ENCODE results near the gene UFM1.

UFM1 gene

GRCh38 chr13:38384171-38384570 is 34.5 kb downstream of the UFM1 start:
- Histone ChIP-seq H3K4me1 (ENCODE audit: low read length) (no peaks in the 10 kb centered on the region), H3K9ac (ENCODE audit: low read length) (no peak overlapping the region), H3K9me3 (replicated peaks; ENCODE audit: insufficient read depth, low read length) (no peaks in the 10 kb centered on the region), H3K36me3 (replicated peaks; ENCODE audit: insufficient read depth, low read length) (no peaks in the 10 kb centered on the region), H3K4me2 (ENCODE audit: low read depth, low read length) (no peak overlapping the region), H3K27ac (ENCODE audit: low read length) (no peak overlapping the region), H3F3A (ENCODE audit: insufficient read depth, low read length) (no peaks in the 10 kb centered on the region), H3K4me3 (ENCODE audit: low read length) (no peak overlapping the region), H3K27me3 (replicated peaks; ENCODE audit: insufficient read depth, low read length) (no peaks in the 10 kb centered on the region), H4K20me1 (ENCODE audit: insufficient read depth, low read length) (no peaks in the 10 kb centered on the region), H3K79me2 (ENCODE audit: low read length) (no peaks in the 10 kb centered on the region), H2AFZ (ENCODE audit: low read length) (no peak overlapping the region), H3K9me2 (replicated peaks; ENCODE audit: insufficient read depth, low read length) (no peaks in the 10 kb centered on the region)
- TF ChIP-seq EZH2phosphoT487 (IDR thresholded peaks at IDR 0.05; ENCODE audit: low read length) (no peak), EZH2 (optimal IDR thresholded peaks at IDR 0.05; ENCODE audit: low read depth, low read length) (no peak)
- TF ChIP-seq, protein P1, sequence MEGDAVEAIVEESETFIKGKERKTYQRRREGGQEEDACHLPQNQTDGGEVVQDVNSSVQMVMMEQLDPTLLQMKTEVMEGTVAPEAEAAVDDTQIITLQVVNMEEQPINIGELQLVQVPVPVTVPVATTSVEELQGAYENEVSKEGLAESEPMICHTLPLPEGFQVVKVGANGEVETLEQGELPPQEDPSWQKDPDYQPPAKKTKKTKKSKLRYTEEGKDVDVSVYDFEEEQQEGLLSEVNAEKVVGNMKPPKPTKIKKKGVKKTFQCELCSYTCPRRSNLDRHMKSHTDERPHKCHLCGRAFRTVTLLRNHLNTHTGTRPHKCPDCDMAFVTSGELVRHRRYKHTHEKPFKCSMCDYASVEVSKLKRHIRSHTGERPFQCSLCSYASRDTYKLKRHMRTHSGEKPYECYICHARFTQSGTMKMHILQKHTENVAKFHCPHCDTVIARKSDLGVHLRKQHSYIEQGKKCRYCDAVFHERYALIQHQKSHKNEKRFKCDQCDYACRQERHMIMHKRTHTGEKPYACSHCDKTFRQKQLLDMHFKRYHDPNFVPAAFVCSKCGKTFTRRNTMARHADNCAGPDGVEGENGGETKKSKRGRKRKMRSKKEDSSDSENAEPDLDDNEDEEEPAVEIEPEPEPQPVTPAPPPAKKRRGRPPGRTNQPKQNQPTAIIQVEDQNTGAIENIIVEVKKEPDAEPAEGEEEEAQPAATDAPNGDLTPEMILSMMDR (IDR thresholded peaks at IDR 0.05; ENCODE audit: low read length), result no peak
- DNase-seq, result no peak

DNA sequence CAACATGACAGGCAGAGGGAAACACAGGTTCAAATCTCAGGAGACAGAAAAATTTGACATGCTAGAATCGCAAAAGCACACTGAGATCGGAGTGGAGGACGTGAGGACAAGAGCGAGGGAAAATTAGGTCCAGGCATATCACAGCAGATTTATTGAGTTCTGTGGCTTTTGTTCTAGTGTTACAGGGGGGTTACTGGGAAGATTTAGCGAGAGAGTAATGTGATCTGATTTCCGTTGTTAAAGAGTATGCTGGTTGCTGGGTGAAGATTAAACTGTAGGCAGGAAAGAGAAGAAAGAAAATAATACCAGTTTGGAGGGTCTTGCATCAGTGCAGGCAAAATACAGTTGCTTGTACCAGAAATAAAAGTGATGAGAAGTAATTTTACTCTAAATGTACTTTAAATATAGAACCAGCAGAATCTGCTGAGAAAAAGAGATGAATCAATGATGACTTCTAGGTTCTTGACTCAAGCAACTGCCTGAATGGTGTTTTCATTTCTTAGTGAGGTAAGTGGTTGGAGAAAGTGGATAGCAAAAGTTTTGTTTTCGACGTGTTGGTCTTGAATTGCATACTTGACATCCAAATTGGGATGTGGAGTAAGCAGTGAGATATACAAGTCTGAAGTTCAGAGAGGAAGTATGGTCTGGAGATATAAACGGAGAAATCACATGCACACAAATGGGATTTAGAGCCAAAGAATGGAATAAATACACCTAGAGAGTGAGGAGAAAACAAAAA is 35.7 kb downstream of the UFM1 start:
- no peaks in the 10 kb centered on the region for H3K27me3 ChIP-seq (replicated peaks; ENCODE audit: insufficient read depth, low read length)
- H2AFZ ChIP-seq (ENCODE audit: low read length), result no peak overlapping the region
- H3K4me3 ChIP-seq (ENCODE audit: low read length), result no peak overlapping the region
- H3K4me2 ChIP-seq (ENCODE audit: low read depth, low read length), result no peak overlapping the region
- no peaks in the 10 kb centered on the region for H3K79me2 ChIP-seq (ENCODE audit: low read length)
- no peaks in the 10 kb centered on the region for H4K20me1 ChIP-seq (ENCODE audit: insufficient read depth, low read length)
- no peak for DNase-seq
- TF ChIP-seq, protein P1 (IDR thresholded peaks at IDR 0.05; ENCODE audit: low read length), result no peak
- TF ChIP-seq EZH2phosphoT487 (IDR thresholded peaks at IDR 0.05; ENCODE audit: low read length) (no peak), EZH2 (optimal IDR thresholded peaks at IDR 0.05; ENCODE audit: low read depth, low read length) (no peak)
- no peaks in the 10 kb centered on the region for H3K4me1 ChIP-seq (ENCODE audit: low read length)
- H3K9me3 ChIP-seq (replicated peaks; ENCODE audit: insufficient read depth, low read length), result no peaks in the 10 kb centered on the region
- H3K9me2 ChIP-seq (replicated peaks; ENCODE audit: insufficient read depth, low read length), result no peaks in the 10 kb centered on the region
- no peak overlapping the region for H3K27ac ChIP-seq (ENCODE audit: low read length)
- H3K9ac ChIP-seq (ENCODE audit: low read length), result no peak overlapping the region
- no peaks in the 10 kb centered on the region for H3K36me3 ChIP-seq (replicated peaks; ENCODE audit: insufficient read depth, low read length)
- H3F3A ChIP-seq (ENCODE audit: insufficient read depth, low read length), result no peaks in the 10 kb centered on the region

GRCh38 chr13:38386421-38386820 is 36.8 kb downstream of the UFM1 start:
- Histone ChIP-seq H3K9me3 (replicated peaks; ENCODE audit: insufficient read depth, low read length) (no peaks in the 10 kb centered on the region), H3K79me2 (ENCODE audit: low read length) (no peaks in the 10 kb centered on the region), H3K9ac (ENCODE audit: low read length) (no peak overlapping the region), H3K4me2 (ENCODE audit: low read depth, low read length) (no peak overlapping the region), H3K36me3 (replicated peaks; ENCODE audit: insufficient read depth, low read length) (no peaks in the 10 kb centered on the region), H3K9me2 (replicated peaks; ENCODE audit: insufficient read depth, low read length) (no peaks in the 10 kb centered on the region), H3K4me1 (ENCODE audit: low read length) (no peaks in the 10 kb centered on the region), H3K4me3 (ENCODE audit: low read length) (no peak overlapping the region), H3F3A (ENCODE audit: insufficient read depth, low read length) (no peaks in the 10 kb centered on the region), H4K20me1 (ENCODE audit: insufficient read depth, low read length) (no peaks in the 10 kb centered on the region), H3K27ac (ENCODE audit: low read length) (no peak overlapping the region), H3K27me3 (replicated peaks; ENCODE audit: insufficient read depth, low read length) (no peaks in the 10 kb centered on the region), H2AFZ (ENCODE audit: low read length) (no peak overlapping the region)
- DNase-seq, result no peak
- TF ChIP-seq EZH2phosphoT487 (IDR thresholded peaks at IDR 0.05; ENCODE audit: low read length) (no peak), EZH2 (optimal IDR thresholded peaks at IDR 0.05; ENCODE audit: low read depth, low read length) (no peak)
- TF ChIP-seq, protein P1 (IDR thresholded peaks at IDR 0.05; ENCODE audit: low read length), result no peak
